ENCODE data around the gene CAMK1D.

- TF ChIP-seq OSR1 (CRISPR knock-in tag; IDR thresholded peaks at IDR 0.05) (no peak), PPARA (CRISPR knock-in tag; IDR thresholded peaks at IDR 0.05; ENCODE audit: borderline replicate concordance) (no peak), ZFP3 (CRISPR knock-in tag; IDR thresholded peaks at IDR 0.05) (no peak)
Observed at GRCh38 chr10:12470719-12471118, 121.4 kb downstream of the CAMK1D start.

Data from SK-N-SH treated with all-trans-retinoic acid at 6 μM for 48 hours (cell line).